NCI-H345 treated with DMSO at 0.1 percent for 48 hours (cell line): ENCODE measurements around the gene GLT8D2.

ENCODE experiments used
- DNase-seq: peaks from one replicate; lab custom pipeline; 2025; ENCODE audit not compliant: unreplicated experiment; lab: John Stamatoyannopoulos, UW

Gene GLT8D2

GRCh38 chr12:104003596-104003995 lies 46.4 kb downstream of the GLT8D2 start:
- DNase-seq, result no peak

- no peak for DNase-seq
Measured at GRCh38 chr12:104002686-104003085, 47.3 kb downstream of the GLT8D2 start.

DNA sequence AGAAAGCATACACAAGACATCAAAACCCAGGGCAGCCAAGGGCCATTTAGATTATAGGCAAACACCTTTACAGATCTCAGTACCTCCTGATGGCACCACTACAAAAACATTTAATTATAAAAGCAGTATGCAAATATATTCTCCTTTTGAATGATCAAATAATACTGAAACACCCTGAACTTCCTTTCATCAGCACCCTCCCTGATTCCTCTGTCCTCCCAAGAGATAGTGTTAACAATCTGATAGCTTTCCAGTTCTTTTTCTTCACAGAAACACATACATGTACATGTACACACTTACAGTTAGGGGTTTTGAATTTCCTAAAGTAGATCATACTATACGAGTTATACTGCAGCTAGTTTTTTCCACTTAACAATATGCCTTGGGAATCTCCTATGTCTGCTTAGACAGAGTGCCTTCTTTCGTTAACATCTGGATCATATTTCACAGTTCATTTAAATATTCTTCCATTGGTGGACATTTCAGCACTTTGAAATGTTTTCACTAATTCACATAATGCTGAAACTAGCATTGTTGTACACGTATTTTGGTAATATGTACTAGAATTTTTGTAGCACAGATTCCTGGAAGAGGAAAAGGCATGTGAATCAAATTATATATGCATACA lies 49.1 kb downstream of the GLT8D2 start:
- no peak for DNase-seq

DNA sequence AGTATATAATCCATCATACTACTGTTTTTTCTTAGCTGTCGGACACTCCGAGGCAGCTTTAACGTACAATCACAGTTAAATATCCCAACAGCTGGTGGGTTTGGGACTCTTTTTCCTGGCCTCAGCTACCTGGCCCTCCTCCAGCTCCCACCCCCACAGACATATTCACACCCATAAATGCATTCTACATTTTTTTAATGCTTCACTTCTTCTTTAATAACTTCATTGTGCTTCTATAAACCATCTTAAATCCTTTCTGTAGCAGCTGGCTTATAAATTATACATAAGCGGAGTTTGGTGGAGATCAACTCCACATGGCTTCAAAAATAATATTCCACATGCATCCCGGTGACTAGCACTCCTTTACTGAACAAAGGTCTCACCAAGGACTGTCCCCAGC lies 51.0 kb downstream of the GLT8D2 start:
- DNase-seq, result no peak

DNA sequence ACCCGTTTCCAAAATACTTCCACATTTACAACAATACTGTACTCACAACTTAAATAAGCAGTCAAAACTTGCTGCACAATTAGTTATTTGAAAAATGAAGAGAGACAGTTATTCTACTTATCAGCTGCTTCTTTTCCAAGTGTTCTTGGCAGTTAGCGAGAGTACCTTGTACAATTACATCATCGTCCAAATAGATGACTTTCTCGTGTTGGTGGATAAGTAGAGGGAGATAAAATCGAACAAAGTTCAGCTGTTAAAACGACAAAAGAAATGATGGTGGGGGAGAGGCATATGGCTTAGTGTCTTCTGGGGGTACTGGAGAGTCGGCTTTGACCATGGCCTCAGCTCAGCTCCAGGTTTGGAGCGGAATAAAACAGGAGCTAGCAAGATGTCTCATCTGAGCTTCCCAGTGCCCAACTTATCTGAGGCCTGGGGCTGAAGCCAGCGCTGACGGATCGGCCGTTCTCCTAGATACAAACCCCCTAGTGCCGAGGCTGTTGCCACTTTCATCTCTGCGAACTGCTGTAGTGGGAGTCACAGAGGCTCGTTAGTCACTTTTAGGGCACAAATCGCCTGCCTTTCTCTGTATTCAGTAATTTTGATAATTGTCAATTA lies 52.6 kb downstream of the GLT8D2 start:
- DNase-seq, result no peak

DNA sequence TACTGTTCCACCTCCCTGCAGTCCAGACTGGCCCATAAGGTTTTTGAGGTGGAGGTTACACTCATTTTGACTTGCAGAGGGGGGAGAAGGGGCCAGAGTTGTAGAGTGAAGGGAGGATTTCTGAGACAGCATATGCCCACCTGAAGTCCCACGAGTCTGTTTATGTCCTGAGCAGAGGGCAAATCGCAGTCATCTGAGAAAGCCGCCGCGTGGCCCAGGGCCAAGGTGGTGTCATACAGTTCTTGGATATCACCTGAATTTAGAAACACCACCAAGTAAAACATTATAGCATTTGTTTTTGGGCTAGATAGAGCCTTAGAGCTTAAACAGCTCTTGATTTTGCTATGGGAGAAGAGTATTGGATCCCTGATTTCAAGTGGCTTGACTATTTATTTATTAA lies 53.4 kb downstream of the GLT8D2 start:
- DNase-seq, result no peak

DNA sequence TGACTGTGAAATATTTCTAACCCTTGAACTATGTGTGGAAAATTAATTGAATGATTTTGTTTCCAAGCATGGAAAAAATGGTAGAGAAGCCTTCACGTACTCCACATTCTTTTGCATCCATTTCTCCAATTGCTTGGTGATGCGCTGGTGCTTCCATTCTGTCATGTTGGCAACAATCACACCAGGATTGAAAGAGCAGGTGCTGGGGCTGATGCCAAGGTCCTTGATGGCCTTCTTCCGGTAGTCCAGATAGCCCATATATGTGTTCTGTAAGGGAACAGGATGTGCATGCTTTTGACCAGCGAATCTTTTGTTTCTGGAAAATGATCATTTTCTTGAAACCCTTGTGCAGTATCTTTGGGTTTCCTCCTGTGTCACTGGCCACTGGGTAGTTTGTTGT lies 55.8 kb downstream of the GLT8D2 start:
- DNase-seq, result no peak

- no peak for DNase-seq
Measured at GRCh38 chr12:103986829-103987228, 63.2 kb downstream of the GLT8D2 start.

GRCh38 chr12:103978384-103978982 lies 71.5 kb downstream of the GLT8D2 start:
- no peak for DNase-seq

DNA sequence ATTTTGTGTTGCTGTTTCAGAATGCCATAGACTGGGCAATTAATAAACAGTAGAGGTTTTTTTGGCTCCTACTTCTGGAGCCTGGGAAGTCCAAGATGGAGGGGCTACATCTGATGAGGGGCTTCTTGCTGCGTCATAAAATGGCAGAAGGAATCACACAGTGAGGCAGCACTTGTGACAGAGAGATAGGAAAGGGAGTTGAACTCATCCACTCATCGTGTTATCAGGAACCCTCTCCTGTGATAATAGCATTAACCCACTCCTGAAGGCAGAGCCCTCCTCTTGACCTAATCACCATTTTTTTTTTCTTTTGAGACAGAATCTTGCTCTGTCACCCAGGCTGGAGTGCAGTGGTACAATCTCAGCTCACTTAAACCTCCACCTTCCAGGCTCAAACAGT lies 74.6 kb downstream of the GLT8D2 start:
- DNase-seq, result no peak

- DNase-seq, result no peak
Measured at GRCh38 chr12:103973909-103974308, 76.1 kb downstream of the GLT8D2 start.

GRCh38 chr12:103969391-103969790 lies 80.6 kb downstream of the GLT8D2 start:
- no peak for DNase-seq

DNA sequence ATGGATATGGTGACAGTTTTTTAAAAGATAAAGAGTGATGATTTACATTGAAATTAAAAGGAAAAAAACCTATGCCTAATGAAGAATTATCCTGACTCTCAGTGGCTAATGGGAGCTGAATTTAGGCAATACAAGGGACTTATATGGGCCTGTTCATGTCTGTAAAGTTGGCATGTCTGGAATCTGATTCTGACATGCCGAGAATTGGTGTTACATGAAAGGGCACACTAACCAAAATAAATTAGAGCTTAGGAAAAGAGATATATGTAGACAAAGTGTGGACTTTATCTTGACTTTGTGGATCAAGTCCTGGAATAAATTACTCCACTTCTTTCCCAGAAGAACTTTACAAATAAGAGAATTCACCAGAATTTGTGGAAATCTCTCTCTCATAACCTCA lies 83.3 kb downstream of the GLT8D2 start:
- no peak for DNase-seq

GRCh38 chr12:103965590-103966504 lies 84.1 kb downstream of the GLT8D2 start, which contains the start of gene TDG:
TSS of gene TDG (plus strand) at chr12:103965872. CDS start at chr12:103966038, 166 bp downstream.
- DNase-seq, result peak; percentile 96

- no peak for DNase-seq
Measured at GRCh38 chr12:103965255-103965589, 84.8 kb downstream of the GLT8D2 start.

- no peak for DNase-seq
Measured at GRCh38 chr12:103964805-103965204, 85.2 kb downstream of the GLT8D2 start.

GRCh38 chr12:103962493-103962892 lies 87.5 kb downstream of the GLT8D2 start:
- no peak for DNase-seq

DNA sequence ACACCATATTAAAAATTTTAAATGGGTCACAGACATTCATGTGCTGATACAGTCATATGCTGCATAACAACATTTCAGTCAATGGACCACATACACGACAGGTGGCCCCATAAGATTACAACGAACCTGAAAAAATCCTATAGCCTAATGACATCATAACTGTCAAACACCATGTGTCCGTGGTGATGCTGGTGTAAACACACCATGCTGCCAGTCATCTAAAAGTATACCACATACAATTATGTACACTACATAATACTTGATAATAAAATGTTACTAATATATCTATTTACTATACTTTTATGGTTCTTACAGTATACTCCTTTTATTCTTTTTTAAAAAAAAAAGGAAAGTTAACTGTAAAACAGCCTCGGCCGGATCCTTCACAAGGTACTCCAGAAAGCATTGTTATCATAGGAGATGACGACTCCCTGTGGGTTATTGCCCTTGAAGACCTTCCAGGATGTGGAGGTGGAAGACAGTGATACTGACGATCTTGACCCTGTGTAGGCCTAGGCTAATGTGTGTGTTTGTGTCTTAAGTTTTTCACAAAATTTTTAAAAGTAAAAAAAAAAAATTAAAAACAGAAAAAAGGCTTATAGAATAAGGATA lies 89.3 kb downstream of the GLT8D2 start:
- no peak for DNase-seq

GRCh38 chr12:103958621-103959020 lies 91.4 kb downstream of the GLT8D2 start:
- no peak for DNase-seq

DNA sequence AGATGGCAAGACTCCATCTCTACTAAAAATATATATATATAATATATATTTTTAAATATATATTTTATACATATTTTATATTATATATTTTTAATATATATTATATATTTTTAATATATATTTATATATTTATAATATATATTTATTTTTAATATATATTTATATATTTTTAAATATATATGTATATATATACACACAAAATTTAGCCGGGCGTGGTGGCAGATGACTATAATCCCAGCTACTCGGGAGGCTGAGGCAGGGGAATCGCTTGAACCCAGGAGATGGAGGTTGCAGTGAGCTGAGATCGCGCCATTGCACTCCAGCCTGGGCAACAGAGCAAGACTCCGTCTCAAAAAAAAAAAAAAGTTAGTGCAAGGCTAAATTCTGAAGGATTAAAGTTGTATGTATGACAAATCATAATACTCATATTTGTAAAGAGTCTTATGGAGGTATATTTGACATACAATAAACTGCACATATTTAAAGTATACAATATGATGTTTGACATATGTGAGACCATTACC lies 92.1 kb downstream of the GLT8D2 start:
- no peak for DNase-seq

DNA sequence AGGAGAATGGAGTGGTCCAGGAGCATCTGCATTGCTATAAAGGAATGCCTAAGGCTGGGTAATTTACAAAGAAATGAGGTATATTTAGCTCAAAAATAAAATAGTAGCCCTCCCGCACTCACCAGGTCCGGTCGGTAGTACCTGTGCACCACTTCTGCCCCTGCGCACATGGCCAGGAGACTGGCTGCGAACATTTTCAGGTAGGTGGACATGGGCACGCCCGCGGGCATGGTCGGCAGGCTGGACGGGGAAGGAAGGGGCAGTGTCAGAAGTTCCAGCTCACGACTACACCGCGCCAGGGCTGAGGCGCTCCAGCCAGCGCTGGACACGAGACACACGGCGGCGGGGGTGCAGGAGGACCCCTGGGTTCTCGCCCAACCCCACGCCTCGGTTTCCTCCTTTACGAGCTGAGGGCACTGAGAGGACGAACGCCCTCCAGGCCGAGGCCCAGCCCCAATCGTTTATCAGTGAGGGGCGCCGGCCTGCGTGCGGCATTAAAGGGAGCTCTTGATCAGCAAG lies 93.4 kb downstream of the GLT8D2 start:
- DNase-seq, result no peak
